ENCODE measurements around the gene B4GALT2. TPM values are rescaled to one million over a fixed set of nuclear protein-coding genes. Genes with fewer than 3 reads are reported as not detected.

The B4GALT2 gene
- total and polyA plus RNA-seq, 9 of the 15 experiments (the other 6 are each of a cell fraction or from before 2014, with no cell fraction given), result 1.3 to 86.8 (median 43.8) TPM

GRCh38 chr1:43974443-43975248 is 4.4 kb upstream of the B4GALT2 start, which contains the start of gene ATP6V0B (continued):
- TF ChIP-seq ELK3 (CRISPR knock-in tag; IDR thresholded peaks at IDR 0.05), result peak; percentile 34; the same call in 1 of the 2 replicates
- TF ChIP-seq, protein P1, sequence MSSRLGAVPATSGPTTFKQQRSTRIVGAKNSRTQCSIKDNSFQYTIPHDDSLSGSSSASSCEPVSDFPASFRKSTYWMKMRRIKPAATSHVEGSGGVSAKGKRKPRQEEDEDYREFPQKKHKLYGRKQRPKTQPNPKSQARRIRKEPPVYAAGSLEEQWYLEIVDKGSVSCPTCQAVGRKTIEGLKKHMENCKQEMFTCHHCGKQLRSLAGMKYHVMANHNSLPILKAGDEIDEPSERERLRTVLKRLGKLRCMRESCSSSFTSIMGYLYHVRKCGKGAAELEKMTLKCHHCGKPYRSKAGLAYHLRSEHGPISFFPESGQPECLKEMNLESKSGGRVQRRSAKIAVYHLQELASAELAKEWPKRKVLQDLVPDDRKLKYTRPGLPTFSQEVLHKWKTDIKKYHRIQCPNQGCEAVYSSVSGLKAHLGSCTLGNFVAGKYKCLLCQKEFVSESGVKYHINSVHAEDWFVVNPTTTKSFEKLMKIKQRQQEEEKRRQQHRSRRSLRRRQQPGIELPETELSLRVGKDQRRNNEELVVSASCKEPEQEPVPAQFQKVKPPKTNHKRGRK (tag; IDR thresholded peaks at IDR 0.05), result no peak
- TF ChIP-seq BRD4 (IDR thresholded peaks at IDR 0.05), result peak; percentile 74; the same call in 1 of the 2 replicates
- TF ChIP-seq STAT6 (CRISPR knock-in tag; IDR thresholded peaks at IDR 0.05), result 0 out of 2 replicates have a peak, but pooled peaks have one; percentile 70
- TF ChIP-seq TAF15 (IDR thresholded peaks at IDR 0.05; ENCODE audit: low read depth, low read length), result no peak
- no peak; the same call in 1 of the 2 replicates for TF ChIP-seq POLR2H (tag; IDR thresholded peaks at IDR 0.05; ENCODE audit: low read depth)
- no peak for TF ChIP-seq SMAD2 (IDR thresholded peaks at IDR 0.05; ENCODE audit: low read depth, low read length)
- peak; percentile 99 for TF ChIP-seq ZNF143 (CRISPR knock-in tag; IDR thresholded peaks at IDR 0.05)
- TF ChIP-seq ZNF384 (IDR thresholded peaks at IDR 0.05; ENCODE audit: low read depth, low read length), result no peak
- TF ChIP-seq BCOR (IDR thresholded peaks at IDR 0.05), result 0 out of 2 replicates have a peak, but pooled peaks have one; percentile 34
- TF ChIP-seq ATF3 (IDR thresholded peaks at IDR 0.05), result peak; percentile 62
- TF ChIP-seq ATF3 (CRISPR knock-in tag; conservative IDR thresholded peaks at IDR 0.05), result no peak
- TF ChIP-seq ZNF184 (CRISPR knock-in tag; IDR thresholded peaks at IDR 0.05), result no peak
- no peak for TF ChIP-seq KDM2B (CRISPR knock-in tag; IDR thresholded peaks at IDR 0.05)
- no peak for TF ChIP-seq TCF3 (CRISPR knock-in tag; IDR thresholded peaks at IDR 0.05)
- peak; percentile 56; the same call in 1 of the 2 replicates for TF ChIP-seq ZBTB7A (IDR thresholded peaks at IDR 0.05; ENCODE audit: borderline replicate concordance, control insufficient read depth, low read depth, low read length)
- no peak for TF ChIP-seq NFIX (CRISPR knock-in tag; IDR thresholded peaks at IDR 0.05; ENCODE audit: low read depth)
- peak; percentile 83; the same call in 1 of the 2 replicates for TF ChIP-seq THAP12 (CRISPR knock-in tag; IDR thresholded peaks at IDR 0.05)

Measured in K562 (cell line).